Right cardiac atrium (tissue), 5 donors: ENCODE measurements around the gene INO80E. TPM values are rescaled to one million over a fixed set of nuclear protein-coding genes. Genes with fewer than 3 reads are reported as not detected.

Experiments used
- ATAC-seq, 2 donors: fragments of 200-7000 bp; cut with Tn5 transposase; one replicate each; pipeline versions ENCODE4 v1.8.0 to v1.9.1; 2020; ENCODE audit warnings: moderate library complexity in 2 of 2, mild to moderate bottlenecking in 1 of 2
- DNase-seq, 3 donors: peaks; one replicate each; pipeline ENCODE4 v3.0.0-alpha.2; 2020
- H3K27ac ChIP-seq: one replicate; pipeline ENCODE4 v1.5.1; 2013; ENCODE audit warnings: mild to moderate bottlenecking, low read length, control low read depth, moderate library complexity
- H3K27me3 ChIP-seq: one replicate; pipeline ENCODE4 v1.6.1; 2013; ENCODE audit not compliant: control insufficient read depth, insufficient read depth
- H3K4me1 ChIP-seq: one replicate; pipeline ENCODE4 v1.6.1; 2013; ENCODE audit warnings: low read length; ENCODE audit not compliant: control insufficient read depth, insufficient read depth
- H3K4me3 ChIP-seq: one replicate; pipeline ENCODE4 v1.5.1; 2013; ENCODE audit warnings: low read length, control low read depth
- H3K9me3 ChIP-seq: one replicate; pipeline ENCODE4 v1.6.1; 2013; ENCODE audit warnings: low read length; ENCODE audit not compliant: control insufficient read depth
- WGBS: extraction: QIAGEN DNeasy Blood & Tissue Kit; methylation state at CpG from one replicate; pipeline ENCODE4 v1.1.7; 2013; 5-methylcytosine and 5-hydroxymethylcytosine counted together
- intact Hi-C, 4 donors: fragments of 100-400 bp; cut with DNase I; formaldehyde crosslinking; loops; one replicate each; pipeline versions ENCODE4 v1.11.0 to v1.14.0; 2022 to 2023
- polyA plus RNA-seq: library from polyadenylated mRNA; stranded (reverse); fragments of 200-250 nt; gene quantifications from one replicate; pipeline ENCODE4 v1.2.3, GENCODE V29; 2013
- total RNA-seq, 4 donors: library from RNA; stranded (reverse); fragmentation: NEBNext Ultra II Directional; extraction: Animal tissue kit (Norgen Biotek cat#: 25700); gene quantifications; one replicate each; pipeline ENCODE4 v1.2.1, GENCODE V29; 2021
- donor health status: healthy with polysubstance abuse.
- donor health status: DM: no; HTN: yes; CAD: no.
- donor health status: DM: no; HTN: no; CAD: no.
- donor health status: DM: no; HTN: yes; CAD: no; lungs with severe emphysema.
- donor health status: DM: yes; HTN: yes; CAD: no.

INO80E gene
- total and polyA plus RNA-seq, 5 donors = 32.7 to 59.1 (median 39.6) TPM

GRCh38 chr16:29986231-29986630, 9.8 kb upstream of the INO80E start:
- DNase-seq = peak in 2 of 3 donors; percentile 38 to 45
- ATAC-seq = no peak
- WGBS = 94% methylated on average over 20 of the region's 20 CpGs
- H3K4me3 ChIP-seq = no peak overlapping the region
- H3K4me1 ChIP-seq = no peaks in the 10 kb centered on the region
- intact Hi-C loops = no loop called here
- H3K27ac ChIP-seq = no peak overlapping the region
- no peaks in the 10 kb centered on the region for H3K27me3 ChIP-seq
- no peaks in the 10 kb centered on the region for H3K9me3 ChIP-seq

DNA sequence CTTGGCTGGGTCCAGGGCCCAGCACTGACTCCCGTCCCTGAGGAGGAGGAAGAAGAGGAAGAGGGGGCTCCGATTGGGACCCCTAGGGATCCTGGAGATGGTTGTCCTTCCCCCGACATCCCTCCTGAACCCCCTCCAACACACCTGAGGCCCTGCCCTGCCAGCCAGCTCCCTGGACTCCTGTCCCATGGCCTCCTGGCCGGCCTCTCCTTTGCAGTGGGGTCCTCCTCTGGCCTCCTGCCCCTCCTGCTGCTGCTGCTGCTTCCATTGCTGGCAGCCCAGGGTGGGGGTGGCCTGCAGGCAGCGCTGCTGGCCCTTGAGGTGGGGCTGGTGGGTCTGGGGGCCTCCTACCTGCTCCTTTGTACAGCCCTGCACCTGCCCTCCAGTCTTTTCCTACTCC, 9.1 kb upstream of the INO80E start:
- ATAC-seq = peak in 1 of 2 donors; percentile 3
- 86% methylated on average over 5 of the region's 5 CpGs for WGBS
- Histone ChIP-seq H3K27me3 (no peaks in the 10 kb centered on the region), H3K4me1 (no peaks in the 10 kb centered on the region), H3K4me3 (no peak overlapping the region), H3K27ac (no peak overlapping the region), H3K9me3 (no peaks in the 10 kb centered on the region)
- intact Hi-C loops = no loop called here
- peak in 2 of 3 donors; percentile 21 to 42 for DNase-seq

DNA sequence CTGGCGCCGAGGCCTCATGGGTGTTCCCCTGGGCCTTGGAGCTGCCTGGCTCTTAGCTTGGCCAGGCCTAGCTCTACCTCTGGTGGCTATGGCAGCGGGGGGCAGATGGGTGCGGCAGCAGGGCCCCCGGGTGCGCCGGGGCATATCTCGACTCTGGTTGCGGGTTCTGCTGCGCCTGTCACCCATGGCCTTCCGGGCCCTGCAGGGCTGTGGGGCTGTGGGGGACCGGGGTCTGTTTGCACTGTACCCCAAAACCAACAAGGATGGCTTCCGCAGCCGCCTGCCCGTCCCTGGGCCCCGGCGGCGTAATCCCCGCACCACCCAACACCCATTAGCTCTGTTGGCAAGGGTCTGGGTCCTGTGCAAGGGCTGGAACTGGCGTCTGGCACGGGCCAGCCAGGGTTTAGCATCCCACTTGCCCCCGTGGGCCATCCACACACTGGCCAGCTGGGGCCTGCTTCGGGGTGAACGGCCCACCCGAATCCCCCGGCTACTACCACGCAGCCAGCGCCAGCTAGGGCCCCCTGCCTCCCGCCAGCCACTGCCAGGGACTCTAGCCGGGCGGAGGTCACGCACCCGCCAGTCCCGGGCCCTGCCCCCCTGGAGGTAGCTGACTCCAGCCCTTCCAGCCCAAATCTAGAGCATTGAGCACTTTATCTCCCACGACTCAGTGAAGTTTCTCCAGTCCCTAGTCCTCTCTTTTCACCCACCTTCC, 8.5 kb upstream of the INO80E start:
- intact Hi-C loops = no loop called here
- 92% methylated on average over 35 of the region's 35 CpGs for WGBS
- Histone ChIP-seq H3K27me3 (no peaks in the 10 kb centered on the region), H3K27ac (no peak overlapping the region), H3K4me3 (no peak overlapping the region), H3K4me1 (no peaks in the 10 kb centered on the region), H3K9me3 (no peaks in the 10 kb centered on the region)
- peak in 2 of 3 donors; percentile 43 to 54 for DNase-seq
- no peak for ATAC-seq

GRCh38 chr16:29988346-29989075, 7.5 kb upstream of the INO80E start:
- ATAC-seq = no peak
- intact Hi-C loops = no loop called here
- Histone ChIP-seq H3K27ac (no peak overlapping the region), H3K4me1 (no peaks in the 10 kb centered on the region), H3K4me3 (no peak overlapping the region), H3K9me3 (no peaks in the 10 kb centered on the region), H3K27me3 (no peaks in the 10 kb centered on the region)
- peak in 1 of 3 donors; percentile 27 for DNase-seq
- WGBS = 82% methylated on average over 16 of the region's 17 CpGs

- intact Hi-C loops = no loop called here
- ATAC-seq = no peak
- H3K27me3 ChIP-seq = no peaks in the 10 kb centered on the region
- no peaks in the 10 kb centered on the region for H3K9me3 ChIP-seq
- H3K4me3 ChIP-seq = no peak overlapping the region
- no peaks in the 10 kb centered on the region for H3K4me1 ChIP-seq
- WGBS = 82% methylated on average over 23 of the region's 23 CpGs
- no peak overlapping the region for H3K27ac ChIP-seq
- DNase-seq = peak in 1 of 3 donors; percentile 30
These were observed 6.8 kb upstream of the INO80E start for GRCh38 chr16:29989111-29989858.

DNA sequence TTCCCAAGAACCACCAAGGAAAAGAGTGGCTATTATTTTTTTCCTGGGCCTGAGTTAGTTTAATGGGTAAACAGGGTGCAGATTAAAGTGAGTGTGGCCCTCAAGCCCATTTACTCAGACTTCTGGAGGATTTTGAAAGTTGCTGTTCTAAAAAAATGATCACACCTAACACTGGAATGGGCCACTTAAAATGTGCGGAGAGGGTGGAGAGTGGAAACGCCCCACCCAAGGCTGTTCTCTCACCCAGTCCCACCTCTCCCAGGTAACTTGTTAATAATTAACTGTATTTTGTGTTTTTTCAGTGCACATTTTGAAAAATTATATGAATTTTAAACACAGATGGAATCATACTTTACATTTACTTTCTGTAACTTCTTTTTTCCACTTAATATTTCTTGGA, 6.0 kb upstream of the INO80E start:
- 89% methylated on average over 2 of the region's 2 CpGs for WGBS
- Histone ChIP-seq H3K27me3 (no peaks in the 10 kb centered on the region), H3K4me1 (peaks cover 4% of the 10 kb centered on the region), H3K4me3 (no peak overlapping the region), H3K9me3 (no peaks in the 10 kb centered on the region), H3K27ac (no peak overlapping the region)
- intact Hi-C loops = loop anchor here in 1 of 4 donors (10.0 kb wide), 2 partner anchors 125 to 175 kb away; partner anchors contain the start of genes CDIPT, PAGR1 and PRRT2
- DNase-seq (peak in 1 of 3 donors; percentile 1), ATAC-seq (no peak)

GRCh38 chr16:29990883-29991570, 5.0 kb upstream of the INO80E start:
- ATAC-seq (no peak), DNase-seq (peak in 2 of 3 donors; percentile 46 to 56)
- no peak overlapping the region for H3K27ac ChIP-seq
- H3K27me3 ChIP-seq = no peaks in the 10 kb centered on the region
- 91% methylated on average over 35 of the region's 35 CpGs for WGBS
- H3K4me1 ChIP-seq = peaks cover 4% of the 10 kb centered on the region
- no peak overlapping the region for H3K4me3 ChIP-seq
- no peaks in the 10 kb centered on the region for H3K9me3 ChIP-seq
- intact Hi-C loops = loop anchor here in 1 of 4 donors (10.0 kb wide), 2 partner anchors 126 to 176 kb away; partner anchors contain the start of genes CDIPT, PAGR1 and PRRT2

DNA sequence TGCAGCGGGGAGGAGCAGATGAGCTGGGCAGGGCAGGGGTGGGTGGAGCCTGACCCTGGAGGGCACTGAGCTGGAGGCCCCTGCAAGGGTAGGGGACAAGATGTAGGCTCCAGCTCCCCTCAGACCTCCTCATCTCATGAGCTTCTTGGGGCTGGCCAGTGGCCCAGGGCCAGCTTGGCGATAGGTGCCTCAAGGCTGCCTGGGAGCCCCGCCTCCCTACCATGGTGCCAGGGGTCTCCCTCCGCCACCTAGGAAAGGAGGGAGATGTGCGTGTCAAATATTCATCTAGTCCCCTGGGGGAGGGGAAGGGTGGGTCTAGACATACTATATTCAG, 4.5 kb upstream of the INO80E start:
- Histone ChIP-seq H3K4me3 (no peak overlapping the region), H3K27me3 (no peaks in the 10 kb centered on the region), H3K27ac (no peak overlapping the region), H3K4me1 (peaks cover 4% of the 10 kb centered on the region), H3K9me3 (no peaks in the 10 kb centered on the region)
- no peak for ATAC-seq
- WGBS = 71% methylated on average over 5 of the region's 5 CpGs
- peak in 2 of 3 donors; percentile 47 to 56 for DNase-seq
- intact Hi-C loops = loop anchor here in 1 of 4 donors (10.0 kb wide), 2 partner anchors 127 to 177 kb away; partner anchors contain the start of genes CDIPT, PAGR1 and PRRT2

GRCh38 chr16:29992344-29992967, 3.6 kb upstream of the INO80E start:
- DNase-seq = peak in 2 of 3 donors; percentile 30 to 37
- 53% methylated on average over 7 of the region's 7 CpGs for WGBS
- intact Hi-C loops = loop anchor here in 1 of 4 donors (10.0 kb wide), 2 partner anchors 128 to 178 kb away; partner anchors contain the start of genes CDIPT, PAGR1 and PRRT2
- H3K27me3 ChIP-seq = no peaks in the 10 kb centered on the region
- no peaks in the 10 kb centered on the region for H3K9me3 ChIP-seq
- H3K27ac ChIP-seq = no peak overlapping the region
- H3K4me1 ChIP-seq = peaks cover 7% of the 10 kb centered on the region
- H3K4me3 ChIP-seq = no peak overlapping the region
- ATAC-seq = no peak
